ENCODE data around the gene RGPD8. TPM values are rescaled to one million over a fixed set of nuclear protein-coding genes. Genes with fewer than 3 reads are reported as not detected.
"Not testable (repeated sequence)": the region's sequence is repeated elsewhere in the genome, so short reads cannot be mapped to it uniquely, and the experiment has no call there.

Gene RGPD8
- total RNA-seq, result 22.9 TPM

DNA sequence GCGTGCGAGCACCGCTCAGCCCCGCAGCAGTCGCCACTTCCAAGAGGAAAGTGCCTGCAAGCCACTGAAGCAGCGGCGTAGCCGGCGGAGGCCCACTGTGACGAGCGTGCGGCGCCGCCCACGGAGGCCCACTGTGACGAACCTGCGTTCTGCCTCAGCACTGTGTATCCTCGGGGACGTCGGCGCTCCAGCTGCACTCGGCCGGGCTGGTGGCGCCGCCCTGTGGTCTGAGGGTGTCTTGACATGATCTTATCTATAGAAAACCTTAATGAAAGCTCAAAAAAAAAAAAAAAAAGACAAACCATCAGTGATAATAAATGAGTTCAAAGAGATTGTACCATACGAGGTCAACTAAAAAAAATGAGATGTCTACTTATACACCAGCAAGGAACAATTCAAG lies at the start of gene RGPD8:
Gene RGPD8 (minus strand): TSS at position 166 of the 400 bp plus-strand sequence. CDS start 192 bp downstream, outside the sequence.
- peak; percentile 96 for DNase-seq

DNA sequence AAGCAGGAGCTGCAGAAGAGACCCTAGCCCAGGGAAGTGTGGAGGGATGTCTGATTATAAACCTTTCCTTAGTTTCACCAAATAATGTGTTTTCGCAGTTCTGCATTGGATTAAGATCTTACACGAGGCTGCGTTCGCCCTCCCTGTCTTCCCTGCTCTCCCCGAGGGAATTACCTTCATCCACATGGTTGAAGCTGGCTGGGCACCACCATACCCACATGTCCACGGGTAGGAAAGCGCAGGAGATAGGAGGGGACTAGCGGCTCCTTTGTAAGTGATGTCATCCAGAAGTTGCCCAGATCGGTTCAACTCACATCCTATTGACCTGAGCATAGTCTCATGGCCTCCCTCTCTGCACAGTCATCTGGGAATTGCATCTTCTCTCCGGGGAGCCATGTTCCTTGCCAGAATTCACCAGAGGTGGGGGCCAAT lies 49.6 kb upstream of the RGPD8 start:
- peak; percentile 44 for DNase-seq

DNA sequence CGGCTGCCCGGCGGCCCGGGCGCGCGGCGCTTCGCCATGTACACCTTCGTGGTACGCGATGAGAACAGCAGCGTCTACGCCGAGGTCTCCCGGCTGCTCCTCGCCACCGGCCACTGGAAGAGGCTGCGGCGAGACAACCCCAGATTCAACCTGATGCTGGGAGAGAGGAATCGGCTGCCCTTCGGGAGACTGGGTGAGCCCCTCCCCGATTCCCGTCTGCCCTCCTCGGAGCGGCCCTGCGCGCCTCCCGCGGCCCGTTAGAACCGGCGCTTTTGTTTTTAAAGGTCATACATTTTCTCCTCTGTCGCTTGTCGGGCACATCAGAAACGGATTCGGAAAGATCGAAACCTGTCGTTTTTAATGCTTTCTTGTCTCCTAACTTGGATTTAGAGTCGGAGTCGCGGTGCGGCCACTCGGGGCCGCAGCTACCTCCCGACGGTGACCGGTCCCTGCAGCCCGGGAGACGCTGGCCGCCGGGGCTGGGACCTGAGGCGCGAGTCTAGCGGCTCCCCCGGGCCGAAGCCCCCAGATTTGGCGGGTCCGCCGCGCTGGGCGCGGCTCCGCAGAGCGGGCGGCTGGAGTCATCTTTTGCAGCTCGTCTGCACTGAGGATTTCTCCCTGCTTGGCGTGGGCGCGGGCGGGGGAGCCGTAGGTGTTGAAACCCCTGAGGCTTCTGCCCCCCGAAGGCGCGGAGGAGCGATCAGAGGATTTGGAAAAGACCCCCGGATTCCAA lies 49.0 kb upstream of the RGPD8 start:
- DNase-seq, result peak; percentile 51

DNA sequence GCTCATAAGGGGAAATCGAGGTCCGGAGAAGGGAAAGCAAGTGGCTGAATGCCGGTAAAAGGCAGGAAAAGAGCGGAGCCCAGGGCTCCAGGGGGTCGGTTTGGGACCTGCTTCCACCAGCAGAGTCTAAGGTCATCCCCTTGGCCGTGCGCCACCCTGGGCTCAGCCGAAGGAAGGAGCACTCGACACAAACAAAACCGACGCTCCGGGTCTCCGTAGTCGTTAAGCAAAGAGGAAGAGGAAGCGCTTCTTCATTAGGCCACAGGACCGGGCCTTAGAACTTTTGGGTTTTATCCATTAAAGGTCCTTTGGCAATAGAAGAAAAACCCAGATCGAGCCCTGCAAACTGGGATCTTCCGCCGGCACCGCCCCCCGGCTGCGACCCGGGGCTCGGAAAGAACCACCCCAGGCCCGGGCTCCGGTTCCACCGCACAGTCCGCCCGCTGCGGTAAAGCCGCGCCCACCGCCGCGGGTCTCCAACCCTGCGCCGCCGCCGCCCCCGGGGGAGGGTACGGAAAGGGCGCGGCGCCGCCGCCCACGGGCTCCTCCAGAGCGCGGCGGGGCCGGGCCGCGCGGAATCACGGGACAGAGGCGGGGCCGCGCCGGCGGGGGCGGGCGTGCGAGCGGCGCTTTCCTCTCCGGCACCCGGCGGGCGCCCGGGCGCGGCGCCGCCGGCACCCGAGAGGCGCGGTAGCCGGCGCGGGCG lies 48.2 kb upstream of the RGPD8 start, which contains the start of gene TTL:
Gene TTL (plus strand): TSS at position 629 of the 706 bp plus-strand sequence. CDS start 189 bp downstream, outside the sequence.
- DNase-seq, result peak; percentile 87

DNA sequence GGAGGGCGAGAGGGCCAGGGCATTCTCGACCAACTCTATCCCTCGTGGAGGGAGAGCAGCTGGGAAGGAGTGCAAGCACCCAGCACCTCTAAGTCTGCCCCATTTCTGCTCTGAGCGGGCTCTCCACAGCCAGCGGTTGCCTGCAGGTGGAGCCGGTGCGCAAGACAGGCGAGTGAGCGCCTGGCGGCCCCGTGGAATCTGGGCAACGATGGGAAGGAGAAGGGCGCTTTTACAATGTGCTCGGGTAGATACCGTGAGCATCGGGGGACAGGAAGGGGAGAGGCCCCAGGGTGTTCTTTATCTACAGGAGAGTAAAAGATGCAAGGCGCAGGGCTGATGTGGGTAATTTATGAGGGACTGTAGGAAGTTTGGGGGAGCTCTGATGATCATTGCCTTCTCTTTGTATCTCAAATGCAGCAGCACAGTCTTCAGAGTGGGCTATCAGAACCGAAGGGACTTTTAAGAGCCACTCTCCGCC lies 47.6 kb upstream of the RGPD8 start:
- DNase-seq, result peak; percentile 90

DNA sequence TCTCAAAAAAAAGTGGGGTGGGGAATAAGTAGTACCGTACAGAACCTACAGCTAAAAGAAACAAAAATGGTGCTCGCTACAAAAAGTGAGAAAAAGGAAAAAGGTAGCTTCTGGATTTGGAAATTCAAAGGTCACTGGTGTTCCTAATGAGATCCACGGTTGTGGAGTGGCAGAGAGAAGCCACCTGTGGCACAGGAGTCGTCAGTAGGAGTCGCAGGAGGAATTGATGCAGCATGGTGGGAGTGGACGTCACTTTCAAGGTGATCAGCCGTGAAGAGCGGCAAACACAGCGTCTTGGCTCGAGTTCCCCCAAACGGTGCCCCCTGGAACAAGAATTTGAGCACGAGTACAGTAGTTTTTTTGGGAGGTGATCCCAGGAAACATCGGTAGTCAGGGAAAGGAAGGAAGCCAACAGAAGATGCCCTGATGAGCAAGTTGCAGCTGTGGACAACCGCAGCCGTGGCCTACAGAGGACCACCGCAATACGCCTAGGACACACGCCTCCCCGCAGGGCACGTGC lies 47.1 kb upstream of the RGPD8 start:
- DNase-seq, result no peak

DNA sequence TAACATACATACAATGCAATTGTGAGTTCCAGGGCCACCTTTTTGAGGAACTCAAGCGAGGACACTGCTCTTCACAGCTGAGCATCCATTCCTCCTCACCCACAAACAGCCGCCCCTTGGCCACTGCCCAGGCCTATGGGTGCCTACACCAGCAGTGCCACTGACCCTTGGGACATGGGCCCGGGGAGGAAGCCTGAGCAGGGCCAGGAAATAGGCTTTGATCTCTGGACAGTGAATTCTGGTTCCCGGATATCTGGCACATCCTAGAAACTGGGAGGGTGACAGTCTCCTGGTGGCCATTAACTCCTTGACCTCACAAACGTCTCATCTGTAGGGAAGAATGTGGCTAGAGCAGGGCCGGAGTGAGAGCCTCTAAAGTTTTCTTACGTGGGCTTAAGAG lies 43.0 kb upstream of the RGPD8 start:
- no peak for DNase-seq

DNA sequence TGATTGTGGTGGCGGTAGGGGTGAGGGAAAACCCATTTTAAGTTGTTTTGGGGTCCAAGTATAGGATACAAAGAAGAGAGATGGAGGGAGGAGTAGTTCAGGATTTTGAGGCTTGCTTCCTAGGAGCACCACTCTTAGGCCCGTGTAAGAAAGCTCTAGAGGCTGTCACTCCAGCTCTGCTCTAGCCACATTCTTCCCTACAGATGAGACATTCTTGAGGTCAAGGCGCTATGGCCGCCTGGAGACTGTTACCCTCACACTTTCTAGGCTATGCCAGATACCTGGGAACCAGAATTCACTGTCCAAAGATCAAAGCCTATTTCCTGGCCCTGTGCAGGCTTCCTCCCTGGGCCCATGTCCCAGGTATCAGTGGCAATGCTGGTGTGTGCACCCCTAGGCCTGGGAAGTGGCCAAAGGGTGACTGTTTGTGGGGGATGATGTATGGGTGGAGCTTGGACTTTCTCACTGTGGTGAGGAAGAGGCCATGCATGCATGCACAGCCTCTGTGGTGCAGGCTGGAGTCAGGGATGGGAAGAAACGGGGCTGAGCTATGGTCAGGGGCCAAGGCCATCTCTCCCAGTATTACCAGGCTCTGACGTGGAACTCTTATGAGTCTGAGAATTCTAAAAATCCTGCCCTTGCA lies 41.5 kb upstream of the RGPD8 start:
- no peak for DNase-seq

DNA sequence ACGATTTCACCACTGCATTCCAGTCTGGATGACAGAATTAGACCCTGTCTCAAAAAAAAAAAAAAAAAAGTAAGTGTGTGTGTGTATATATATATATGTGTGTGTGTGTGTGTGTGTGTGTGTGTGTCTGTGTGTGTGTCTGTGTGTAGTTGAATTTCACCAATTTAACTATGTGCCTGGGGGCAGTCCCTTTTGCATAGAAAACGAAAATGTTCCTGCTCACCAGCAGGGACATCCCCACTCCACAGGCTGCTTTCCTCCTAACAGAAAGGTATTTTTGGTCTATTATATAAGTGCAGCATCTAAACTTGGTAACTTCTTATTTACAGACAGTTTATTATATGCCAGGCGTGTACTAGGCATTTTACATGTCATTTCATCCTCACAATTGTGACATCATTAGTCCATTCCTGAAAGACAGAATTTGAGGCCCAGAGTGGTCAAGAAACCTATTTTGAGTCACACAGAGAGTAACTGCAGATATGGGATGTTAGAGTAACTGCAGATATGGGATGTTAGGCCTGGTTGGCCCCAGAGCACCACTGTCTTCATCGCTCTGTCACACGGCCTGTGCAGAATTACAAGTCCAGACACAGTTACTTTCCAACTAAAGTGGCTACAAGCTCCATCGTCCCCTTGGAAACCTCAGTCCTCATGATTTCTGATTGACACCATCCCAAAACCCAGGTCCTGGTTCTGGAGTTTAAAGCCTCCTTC lies 39.3 kb upstream of the RGPD8 start:
- DNase-seq, result no peak

DNA sequence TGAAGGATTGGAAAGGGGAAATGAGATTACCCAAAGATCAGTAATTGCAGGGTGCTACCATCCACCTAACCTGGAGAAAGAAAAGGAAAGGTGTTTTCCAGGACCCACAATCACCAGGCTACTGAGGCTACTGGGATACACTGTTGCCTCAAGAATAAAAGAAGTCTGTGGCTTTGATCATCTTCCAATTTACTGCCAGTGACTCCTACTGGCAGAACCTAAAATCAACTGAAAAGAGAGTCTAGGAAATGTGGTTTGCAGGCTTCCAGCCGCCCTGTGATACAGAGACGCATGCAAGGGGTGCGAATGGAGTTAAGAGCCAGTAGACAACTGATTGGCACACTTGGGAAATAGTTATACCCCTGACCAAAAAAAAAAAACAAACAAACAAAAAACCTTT lies 31.9 kb upstream of the RGPD8 start:
- DNase-seq, result no peak

DNA sequence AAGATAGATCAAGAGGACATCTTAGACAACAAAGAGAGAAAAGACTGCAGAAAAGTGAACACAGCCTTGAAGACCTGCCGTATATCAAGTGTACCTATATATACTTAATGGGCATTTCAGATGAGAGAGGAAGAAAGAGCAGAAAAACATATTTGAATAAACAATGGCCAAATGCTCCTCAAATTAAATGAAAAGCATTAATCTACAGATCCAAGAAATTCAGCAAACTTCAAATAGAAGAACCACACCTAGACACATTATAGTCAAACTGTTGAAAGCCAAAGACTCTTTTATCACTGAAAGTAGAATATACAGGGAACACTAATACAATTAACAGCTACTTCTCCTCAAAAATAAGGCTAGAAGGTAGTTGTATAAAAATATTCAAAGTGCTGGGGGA lies 29.8 kb upstream of the RGPD8 start:
- no peak for DNase-seq

DNA sequence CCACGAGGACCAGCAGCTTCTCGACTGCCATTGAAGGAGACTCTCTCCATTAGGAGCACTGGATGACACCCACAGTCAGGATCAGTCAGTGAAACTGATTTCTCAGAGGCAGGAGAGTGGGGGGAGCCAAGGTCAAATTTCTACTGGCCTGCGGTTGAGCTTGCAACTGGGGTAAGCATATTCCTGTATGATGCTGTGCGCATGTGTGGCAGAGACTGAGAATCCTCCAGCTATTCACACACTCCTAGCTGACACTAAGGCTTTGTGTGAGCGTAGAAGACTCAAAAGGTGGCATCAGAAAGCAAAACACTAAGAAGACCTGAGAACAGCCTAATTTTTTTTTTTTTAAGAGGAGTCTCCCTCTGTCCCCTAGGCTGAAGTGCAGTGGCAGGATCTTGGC lies 28.7 kb upstream of the RGPD8 start:
- no peak for DNase-seq

DNA sequence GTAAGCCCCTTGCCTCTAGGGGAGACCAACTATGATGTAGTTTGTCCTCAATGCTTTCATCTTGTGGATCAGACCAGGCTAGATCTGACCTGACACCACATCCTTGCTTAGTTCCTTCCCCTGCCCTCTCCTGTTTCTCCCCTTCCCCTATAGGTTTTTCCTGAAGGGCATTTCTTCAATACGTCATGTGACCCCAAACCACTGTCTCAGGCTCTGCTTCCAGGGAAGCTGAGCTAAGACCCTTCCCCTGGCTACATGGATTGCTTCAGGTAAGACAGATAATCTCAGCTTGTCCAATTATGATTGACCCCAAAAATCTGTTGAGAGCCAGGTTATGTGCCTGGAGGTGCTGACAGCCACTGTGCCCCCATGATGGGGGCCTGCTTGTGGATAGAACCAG lies 25.9 kb upstream of the RGPD8 start:
- DNase-seq, result no peak

DNA sequence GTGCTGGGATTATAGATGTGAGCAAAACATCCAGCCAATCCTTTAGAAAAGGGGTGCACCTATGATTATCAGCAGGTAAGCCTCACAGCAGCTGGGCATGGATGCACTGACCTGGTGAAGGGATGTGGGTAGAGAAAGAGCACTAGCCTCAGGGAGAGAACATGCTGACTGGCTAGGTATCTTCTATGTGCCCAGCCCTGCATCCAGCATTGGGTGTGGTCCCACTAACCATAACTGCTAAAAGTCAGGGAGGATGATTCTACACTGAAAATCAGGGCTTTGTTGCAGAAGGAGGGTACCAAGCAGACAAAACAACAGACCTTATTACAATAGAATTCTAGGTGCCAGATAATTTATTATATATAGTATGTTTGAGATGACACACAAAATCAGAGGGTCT lies 21.1 kb upstream of the RGPD8 start:
- DNase-seq, result no peak

DNA sequence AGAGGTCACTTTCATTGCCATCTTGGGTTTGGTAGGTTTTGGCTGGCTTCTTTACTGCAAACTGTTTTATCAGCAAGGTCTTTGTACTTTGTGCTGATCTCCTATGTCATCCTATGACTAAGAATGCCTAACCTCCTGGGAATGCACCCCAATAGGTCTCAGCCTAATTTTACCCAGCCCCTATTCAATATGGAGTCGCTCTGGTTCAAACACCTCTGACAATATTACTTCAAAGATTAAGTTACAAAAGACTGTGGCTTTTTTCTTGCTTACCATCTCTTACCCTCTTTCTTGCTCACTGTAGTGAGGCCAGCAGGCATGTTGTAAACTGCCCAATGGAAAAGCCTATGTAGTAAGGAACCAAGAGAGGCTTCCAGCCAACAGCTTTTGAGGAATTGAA lies 17.9 kb upstream of the RGPD8 start:
- no peak for DNase-seq

DNA sequence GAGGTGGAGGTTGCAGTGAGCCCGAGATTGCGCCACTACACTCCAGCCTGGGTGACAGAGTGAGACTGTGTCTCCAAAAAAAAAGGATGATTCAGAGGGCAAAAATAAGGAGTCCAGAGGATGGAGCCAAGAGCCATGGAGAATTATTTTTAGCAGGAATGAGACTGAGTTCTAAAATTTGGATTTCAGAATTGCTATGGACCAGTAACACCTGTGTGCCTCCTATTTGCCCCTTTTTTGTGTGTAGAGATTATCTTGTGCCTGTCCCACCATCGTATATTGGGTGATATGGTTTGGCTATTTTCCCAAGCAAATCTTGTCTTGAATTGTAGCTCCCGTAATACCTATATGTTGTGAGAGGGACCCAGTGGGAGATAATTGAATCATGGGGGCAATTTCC lies 16.4 kb upstream of the RGPD8 start:
- no peak for DNase-seq

DNA sequence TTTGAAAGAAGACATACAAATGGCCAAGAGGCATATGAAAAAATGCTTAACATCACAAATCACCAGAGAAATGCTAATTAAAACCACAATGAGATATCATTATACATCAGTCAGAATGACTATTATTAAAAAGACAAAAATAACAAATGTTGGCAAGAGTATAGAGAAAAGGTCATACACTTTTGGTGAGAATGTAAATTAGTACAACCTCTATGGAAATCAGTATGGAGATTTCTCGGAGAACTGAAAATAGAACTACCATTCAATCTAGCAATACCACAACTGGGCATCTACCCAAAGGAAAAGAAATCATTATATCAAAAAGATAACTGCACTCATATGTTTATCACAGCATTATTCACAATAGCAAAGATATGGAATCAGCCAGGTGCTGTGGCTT lies 10.8 kb upstream of the RGPD8 start:
- not testable (repeated sequence) for DNase-seq

DNA sequence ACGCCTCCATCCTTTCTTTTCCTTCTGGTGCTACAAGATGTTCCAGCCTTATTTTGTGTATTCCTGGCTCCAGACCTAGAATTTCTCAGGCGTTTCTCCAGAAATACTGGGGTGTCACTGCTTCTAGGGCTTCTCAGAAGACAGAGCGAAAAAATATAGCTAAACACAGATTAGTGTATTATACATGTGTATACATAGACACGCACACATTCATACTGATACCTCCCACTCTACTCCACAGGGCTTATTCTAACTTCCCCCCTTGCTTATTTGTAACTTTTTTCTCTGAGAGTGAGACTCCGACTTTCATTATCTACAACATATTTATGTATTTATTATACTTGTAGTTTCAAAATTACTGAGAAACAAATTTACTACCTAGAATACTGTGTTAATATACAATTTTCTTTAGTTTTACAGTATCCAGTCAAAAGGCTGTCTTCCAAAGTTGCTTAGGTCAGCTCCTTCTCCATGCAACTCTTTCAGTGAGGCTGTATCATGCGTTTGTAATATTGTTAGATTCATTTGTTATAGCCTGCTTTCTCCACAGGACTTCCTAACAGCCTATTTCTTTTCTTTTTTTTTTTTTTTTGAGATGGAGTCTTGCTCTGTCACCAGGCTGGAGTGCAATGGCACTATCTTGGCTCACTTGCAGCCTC lies 5.3 kb upstream of the RGPD8 start:
- not testable (repeated sequence) for DNase-seq

DNA sequence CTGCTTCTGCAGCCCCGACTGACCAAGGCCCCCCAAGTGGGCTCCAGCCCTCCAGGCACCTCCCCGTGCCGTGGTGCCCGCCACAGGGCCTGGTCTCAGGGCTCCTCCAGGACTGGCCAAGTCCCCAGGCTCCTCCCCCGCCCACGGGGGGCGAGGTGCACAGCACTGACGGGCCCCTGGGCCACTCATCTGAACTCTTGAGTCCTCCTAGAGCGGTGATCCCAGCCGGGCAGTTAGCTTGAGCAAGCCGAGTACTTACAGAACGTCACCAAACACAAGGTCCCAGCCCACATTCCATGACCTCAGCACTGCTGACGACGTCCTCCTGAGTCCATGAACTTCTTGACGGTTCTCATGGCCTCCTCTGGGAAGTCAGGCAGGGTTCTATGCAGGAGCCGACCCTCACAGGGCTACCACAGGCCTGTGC lies 4.0 kb upstream of the RGPD8 start:
- DNase-seq, result not testable (repeated sequence)

DNA sequence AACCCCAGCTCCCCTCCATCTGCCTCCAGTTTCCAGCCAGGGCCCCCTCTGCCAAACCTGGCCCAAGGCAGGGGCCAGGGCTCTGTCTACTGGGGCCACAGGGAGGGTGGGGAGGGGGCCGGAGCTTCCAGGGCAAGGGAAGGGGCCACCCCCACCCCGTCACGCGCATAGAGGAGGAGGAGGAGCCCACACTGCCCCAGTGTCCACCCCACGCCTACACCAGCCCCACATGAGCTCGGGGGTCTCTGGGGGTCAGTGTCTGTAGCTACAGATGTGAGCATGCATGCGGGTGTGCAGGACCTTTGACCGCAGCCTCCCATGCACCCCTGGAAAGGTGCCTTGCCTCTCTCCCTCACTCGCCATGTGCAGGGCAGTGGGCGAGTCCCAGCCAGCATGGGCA lies 3.5 kb upstream of the RGPD8 start:
- not testable (repeated sequence) for DNase-seq

DNA sequence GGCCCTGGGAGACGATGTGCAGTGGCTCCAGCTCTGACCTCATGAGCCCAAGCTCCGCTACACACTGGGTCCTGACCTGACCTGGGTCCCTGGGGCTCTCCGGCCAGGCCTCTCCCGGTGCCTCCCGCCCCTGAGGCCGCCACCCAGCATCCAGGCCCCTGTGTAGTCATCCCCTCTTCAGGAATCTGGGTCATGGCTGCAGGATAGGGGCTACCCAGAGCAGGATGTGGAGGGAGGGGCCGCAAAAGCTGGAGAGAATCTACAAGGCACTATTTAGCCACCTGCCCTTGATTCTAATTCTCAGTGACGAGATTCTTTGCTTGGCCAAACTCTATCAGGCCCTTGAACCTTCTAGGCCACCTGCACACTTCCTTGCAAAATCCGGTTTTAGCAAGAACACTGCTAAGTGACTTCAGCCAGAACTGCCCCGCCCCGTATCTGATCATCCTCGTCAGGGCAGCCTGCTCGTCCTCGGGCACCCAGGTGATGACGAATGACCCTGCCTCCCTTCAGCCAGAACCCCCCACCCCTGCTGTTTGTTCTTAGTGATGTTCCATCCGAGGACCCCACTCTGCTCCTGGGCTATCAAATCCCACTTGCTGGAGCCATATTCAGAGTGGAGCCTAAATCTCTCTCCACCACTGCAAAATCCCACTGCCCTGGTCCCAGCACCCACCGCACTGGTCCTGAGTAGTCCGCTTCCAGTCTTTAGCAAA lies 2.4 kb upstream of the RGPD8 start:
- DNase-seq, result not testable (repeated sequence)
